ENCODE measurements around the gene BTG4. TPM values are rescaled to one million over a fixed set of nuclear protein-coding genes. Genes with fewer than 3 reads are reported as not detected.

Gene BTG4
- total and polyA plus RNA-seq, 2 donors (not counting 3 experiments of a cell fraction or from before 2014, with no cell fraction given) = not detected

- no peaks in the 10 kb centered on the region for H4K20me1 ChIP-seq (replicated peaks; ENCODE audit: control insufficient read depth, extremely low read depth, insufficient read depth, low read length)
- no peak for TF ChIP-seq JUN (IDR thresholded peaks at IDR 0.05; ENCODE audit: borderline replicate concordance, insufficient read depth, insufficient read length, low read depth)
- TF ChIP-seq POLR2A (IDR thresholded peaks at IDR 0.05; ENCODE audit: low read depth, low read length) = no peak
- TF ChIP-seq FOS (IDR thresholded peaks at IDR 0.05; ENCODE audit: borderline replicate concordance, insufficient read depth, low read length) = no peak
- TF ChIP-seq MAX (IDR thresholded peaks at IDR 0.05; ENCODE audit: insufficient read depth, insufficient read length) = no peak
- no peak for TF ChIP-seq MYC (IDR thresholded peaks at IDR 0.05; ENCODE audit: low read depth, low read length)
- TF ChIP-seq CTCF (IDR thresholded peaks at IDR 0.05; ENCODE audit: extremely low read depth in 1 of 2, insufficient read depth in 1 of 2, low read depth in 1 of 2, low read length in 2 of 2) = no peak
- no peak for TF ChIP-seq GATA2 (IDR thresholded peaks at IDR 0.05; ENCODE audit: insufficient read depth, insufficient read length, low read depth, low read length)
- TF ChIP-seq POLR2AphosphoS5 (IDR thresholded peaks at IDR 0.05; ENCODE audit: insufficient read depth, low read depth, low read length) = no peak
- no peak for TF ChIP-seq EZH2 (IDR thresholded peaks at IDR 0.05; ENCODE audit: borderline replicate concordance, low read depth, low read length, severe bottlenecking)
- dilution Hi-C loops (cut with MboI; ENCODE audit: extremely low pct_ligation_motif_present, low sequenced_read_pairs) = no loop called here
- peaks cover 6 to 26% of the 10 kb centered on the region in 2 experiments for H3K27me3 ChIP-seq (ENCODE audit: control insufficient read depth in 2 of 2, insufficient read depth in 2 of 2, low read length in 2 of 2)
- no peak overlapping the region for H3K4me2 ChIP-seq (ENCODE audit: insufficient read depth, low read length)
- H3K79me2 ChIP-seq (ENCODE audit: control insufficient read depth, insufficient read depth, low read length) = no peaks in the 10 kb centered on the region
- no peak overlapping the region for H3K9ac ChIP-seq (replicated peaks; ENCODE audit: extremely low read depth, insufficient read depth, low read length)
- BruUV-seq (replicated peaks) = no TSS peak
- CTCF ChIA-PET = no interaction called here
- H3K9me1 ChIP-seq (replicated peaks; ENCODE audit: control insufficient read depth, extremely low read depth, insufficient read depth, low read length) = no peaks in the 10 kb centered on the region
- POLR2A ChIA-PET = no interaction called here
- intact Hi-C loops (cut with micrococcal nuclease) = no loop called here
- DNase-seq (ENCODE audit: low read depth, low spot score) (no peak), FAIRE-seq (no peak)
- H3K4me1 ChIP-seq (ENCODE audit: control insufficient read depth, extremely low read depth, insufficient read depth, low read length) = no peaks in the 10 kb centered on the region
- no peak overlapping the region for H3K4me3 ChIP-seq (replicated peaks in 1 of 3; ENCODE audit: insufficient read depth in 1 of 3, low read depth in 1 of 3, low read length in 3 of 3)
- H3K27ac ChIP-seq (ENCODE audit: insufficient read depth, low read depth, low read length) = no peak overlapping the region
- H3K9me3 ChIP-seq (replicated peaks; ENCODE audit: control insufficient read depth, insufficient read depth, low read length) = no peaks in the 10 kb centered on the region
- no peaks in the 10 kb centered on the region for H3K36me3 ChIP-seq (ENCODE audit: control insufficient read depth in 2 of 2, extremely low read depth in 1 of 2, insufficient read depth in 2 of 2, low read length in 2 of 2)
- no peak overlapping the region for H2AFZ ChIP-seq (ENCODE audit: low read depth, low read length)
These were observed 17.9 kb upstream of the BTG4 start for GRCh38 chr11:111530091-111530490.
